ENCODE measurements around the gene CTDSP2.

DNA sequence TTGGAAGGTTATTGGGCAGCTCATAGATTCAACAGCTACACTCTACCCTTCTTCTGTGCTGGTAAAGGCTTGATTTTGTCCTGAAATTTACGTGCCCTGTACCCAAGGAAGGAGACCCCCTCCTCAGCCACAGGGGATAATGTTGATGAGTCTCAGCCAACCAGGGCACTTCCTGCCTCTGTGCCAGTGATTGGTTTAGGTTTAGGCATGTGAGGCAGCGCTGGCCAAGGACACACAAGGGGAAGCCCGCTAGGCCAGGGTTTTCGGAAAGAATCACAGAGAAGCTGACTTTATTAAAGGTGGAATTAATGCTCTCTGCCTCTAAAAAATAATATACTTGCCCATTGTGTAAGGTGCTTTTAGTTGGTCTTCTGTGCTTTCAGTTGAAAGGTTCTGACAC lies 15.4 kb upstream of the CTDSP2 start:
- TF ChIP-seq, protein P1, sequence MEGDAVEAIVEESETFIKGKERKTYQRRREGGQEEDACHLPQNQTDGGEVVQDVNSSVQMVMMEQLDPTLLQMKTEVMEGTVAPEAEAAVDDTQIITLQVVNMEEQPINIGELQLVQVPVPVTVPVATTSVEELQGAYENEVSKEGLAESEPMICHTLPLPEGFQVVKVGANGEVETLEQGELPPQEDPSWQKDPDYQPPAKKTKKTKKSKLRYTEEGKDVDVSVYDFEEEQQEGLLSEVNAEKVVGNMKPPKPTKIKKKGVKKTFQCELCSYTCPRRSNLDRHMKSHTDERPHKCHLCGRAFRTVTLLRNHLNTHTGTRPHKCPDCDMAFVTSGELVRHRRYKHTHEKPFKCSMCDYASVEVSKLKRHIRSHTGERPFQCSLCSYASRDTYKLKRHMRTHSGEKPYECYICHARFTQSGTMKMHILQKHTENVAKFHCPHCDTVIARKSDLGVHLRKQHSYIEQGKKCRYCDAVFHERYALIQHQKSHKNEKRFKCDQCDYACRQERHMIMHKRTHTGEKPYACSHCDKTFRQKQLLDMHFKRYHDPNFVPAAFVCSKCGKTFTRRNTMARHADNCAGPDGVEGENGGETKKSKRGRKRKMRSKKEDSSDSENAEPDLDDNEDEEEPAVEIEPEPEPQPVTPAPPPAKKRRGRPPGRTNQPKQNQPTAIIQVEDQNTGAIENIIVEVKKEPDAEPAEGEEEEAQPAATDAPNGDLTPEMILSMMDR (IDR thresholded peaks at IDR 0.05; ENCODE audit: low read depth, low read length, poor library complexity, severe bottlenecking) = no peak
- TF ChIP-seq EZH2phosphoT487 (IDR thresholded peaks at IDR 0.05; ENCODE audit: borderline replicate concordance, low read length) = no peak
